ENCODE measurements around the gene PRR16. TPM values are rescaled to one million over a fixed set of nuclear protein-coding genes. Genes with fewer than 3 reads are reported as not detected.

PRR16 gene
- total and polyA plus RNA-seq, 5 experiments from 2014 or later, result not detected

- POLR2A ChIA-PET, result no interaction called here
- no peak overlapping the region for H3K4me3 Mint-ChIP-seq
Observed at GRCh38 chr5:120614531-120615180, 150.6 kb downstream of the PRR16 start.

GRCh38 chr5:120615967-120616645 lies 152.0 kb downstream of the PRR16 start:
- DNase-seq (no peak), ATAC-seq (no peak)
- POLR2A ChIA-PET, result no interaction called here
- no peak overlapping the region for H3K4me3 Mint-ChIP-seq
- H3K27ac Mint-ChIP-seq, result no peak overlapping the region
- no peaks in the 10 kb centered on the region for H3K27me3 Mint-ChIP-seq
- H3K36me3 Mint-ChIP-seq, result no peaks in the 10 kb centered on the region
- peaks cover 0 to 5% (median 0%) of the 10 kb centered on the region in 9 donors for H3K9me3 Mint-ChIP-seq
- H3K4me1 Mint-ChIP-seq, result no peaks in the 10 kb centered on the region

More at GRCh38 chr5:120614531-120615180, 150.6 kb downstream of the PRR16 start:
- Mint-ChIP-seq H3K4me1 (no peaks in the 10 kb centered on the region), H3K27ac (no peak overlapping the region), H3K27me3 (peaks cover 0 to 2% (median 0%) of the 10 kb centered on the region in 5 donors), H3K36me3 (no peaks in the 10 kb centered on the region), H3K9me3 (peaks cover 0 to 11% (median 0%) of the 10 kb centered on the region in 9 donors)
- DNase-seq, result no peak
- no peak for ATAC-seq

GRCh38 chr5:120621339-120621738 lies 157.2 kb downstream of the PRR16 start:
- Mint-ChIP-seq H3K4me1 (no peaks in the 10 kb centered on the region), H3K4me3 (no peak overlapping the region), H3K27me3 (no peaks in the 10 kb centered on the region), H3K36me3 (no peaks in the 10 kb centered on the region), H3K9me3 (peaks cover 0 to 10% (median 6%) of the 10 kb centered on the region in 9 donors), H3K27ac (no peak overlapping the region)
- ATAC-seq (no peak), DNase-seq (no peak)
- POLR2A ChIA-PET, result no interaction called here

- peaks cover 0 to 10% (median 8%) of the 10 kb centered on the region in 9 donors for H3K9me3 Mint-ChIP-seq
- no peak overlapping the region for H3K27ac Mint-ChIP-seq
- H3K36me3 Mint-ChIP-seq, result no peaks in the 10 kb centered on the region
- H3K4me1 Mint-ChIP-seq, result no peaks in the 10 kb centered on the region
- no peak overlapping the region for H3K4me3 Mint-ChIP-seq
- no peaks in the 10 kb centered on the region for H3K27me3 Mint-ChIP-seq
- no peak for DNase-seq
- ATAC-seq, result no peak
- POLR2A ChIA-PET, result no interaction called here
Observed at GRCh38 chr5:120624021-120624563, 160.0 kb downstream of the PRR16 start.

- Mint-ChIP-seq H3K4me1 (no peaks in the 10 kb centered on the region), H3K9me3 (peaks cover 0 to 20% (median 8%) of the 10 kb centered on the region in 9 donors), H3K36me3 (no peaks in the 10 kb centered on the region), H3K27ac (no peak overlapping the region), H3K4me3 (no peak overlapping the region), H3K27me3 (no peaks in the 10 kb centered on the region)
- POLR2A ChIA-PET, result no interaction called here
- DNase-seq, result no peak
- ATAC-seq, result no peak
Observed at GRCh38 chr5:120628156-120628555, 164.1 kb downstream of the PRR16 start.

GRCh38 chr5:120630550-120630949 lies 166.4 kb downstream of the PRR16 start:
- POLR2A ChIA-PET, result no interaction called here
- Mint-ChIP-seq H3K27ac (no peak overlapping the region), H3K9me3 (peaks cover 0 to 21% (median 5%) of the 10 kb centered on the region in 9 donors), H3K27me3 (no peaks in the 10 kb centered on the region), H3K36me3 (no peaks in the 10 kb centered on the region), H3K4me1 (no peaks in the 10 kb centered on the region), H3K4me3 (no peak overlapping the region)
- no peak for ATAC-seq
- DNase-seq, result no peak

- Mint-ChIP-seq H3K27ac (no peak overlapping the region), H3K36me3 (no peaks in the 10 kb centered on the region), H3K4me3 (no peak overlapping the region), H3K4me1 (no peaks in the 10 kb centered on the region), H3K27me3 (no peaks in the 10 kb centered on the region), H3K9me3 (peaks cover 0 to 32% (median 4%) of the 10 kb centered on the region in 9 donors)
- POLR2A ChIA-PET, result no interaction called here
- DNase-seq (no peak), ATAC-seq (no peak)
Observed at GRCh38 chr5:120631611-120632010, 167.5 kb downstream of the PRR16 start.

- H3K4me1 Mint-ChIP-seq, result no peaks in the 10 kb centered on the region
- no peaks in the 10 kb centered on the region for H3K36me3 Mint-ChIP-seq
- no peaks in the 10 kb centered on the region for H3K27me3 Mint-ChIP-seq
- ATAC-seq (no peak), DNase-seq (no peak)
- peaks cover 0 to 34% (median 4%) of the 10 kb centered on the region in 9 donors for H3K9me3 Mint-ChIP-seq
- POLR2A ChIA-PET, result no interaction called here
- H3K27ac Mint-ChIP-seq, result no peak overlapping the region
- H3K4me3 Mint-ChIP-seq, result no peak overlapping the region
Observed at GRCh38 chr5:120632430-120632829, 168.3 kb downstream of the PRR16 start.

- ATAC-seq (no peak), DNase-seq (no peak)
- POLR2A ChIA-PET, result no interaction called here
- H3K4me3 Mint-ChIP-seq, result no peak overlapping the region
- no peaks in the 10 kb centered on the region for H3K27me3 Mint-ChIP-seq
- no peak overlapping the region for H3K27ac Mint-ChIP-seq
- H3K9me3 Mint-ChIP-seq, result peaks cover 0 to 34% (median 0%) of the 10 kb centered on the region in 9 donors
- no peaks in the 10 kb centered on the region for H3K4me1 Mint-ChIP-seq
- no peaks in the 10 kb centered on the region for H3K36me3 Mint-ChIP-seq
Observed at GRCh38 chr5:120638449-120638848, 174.3 kb downstream of the PRR16 start.

- Mint-ChIP-seq H3K27ac (no peak overlapping the region), H3K36me3 (no peaks in the 10 kb centered on the region), H3K27me3 (no peaks in the 10 kb centered on the region), H3K4me1 (no peaks in the 10 kb centered on the region), H3K9me3 (peaks cover 0 to 21% (median 0%) of the 10 kb centered on the region in 9 donors), H3K4me3 (no peak overlapping the region)
- POLR2A ChIA-PET, result no interaction called here
- DNase-seq (no peak), ATAC-seq (no peak)
Observed at GRCh38 chr5:120640778-120641177, 176.7 kb downstream of the PRR16 start.

- H3K27me3 Mint-ChIP-seq, result no peaks in the 10 kb centered on the region
- H3K27ac Mint-ChIP-seq, result no peak overlapping the region
- H3K36me3 Mint-ChIP-seq, result no peaks in the 10 kb centered on the region
- H3K4me3 Mint-ChIP-seq, result no peak overlapping the region
- H3K4me1 Mint-ChIP-seq, result no peaks in the 10 kb centered on the region
- H3K9me3 Mint-ChIP-seq, result peaks cover 0 to 10% (median 2%) of the 10 kb centered on the region in 9 donors
- DNase-seq (no peak), ATAC-seq (no peak)
- POLR2A ChIA-PET, result no interaction called here
Observed at GRCh38 chr5:120644516-120644915, 180.4 kb downstream of the PRR16 start.

GRCh38 chr5:120655828-120656435 lies 191.8 kb downstream of the PRR16 start:
- H3K4me3 Mint-ChIP-seq, result no peak overlapping the region
- DNase-seq (no peak), ATAC-seq (no peak)
- H3K4me1 Mint-ChIP-seq, result no peaks in the 10 kb centered on the region
- H3K9me3 Mint-ChIP-seq, result peaks cover 0 to 8% (median 0%) of the 10 kb centered on the region in 9 donors
- POLR2A ChIA-PET, result no interaction called here
- H3K27ac Mint-ChIP-seq, result no peak overlapping the region
- H3K27me3 Mint-ChIP-seq, result no peaks in the 10 kb centered on the region
- no peaks in the 10 kb centered on the region for H3K36me3 Mint-ChIP-seq

- Mint-ChIP-seq H3K9me3 (peaks cover 0 to 6% (median 1%) of the 10 kb centered on the region in 9 donors), H3K4me3 (no peak overlapping the region), H3K27ac (no peak overlapping the region), H3K4me1 (no peaks in the 10 kb centered on the region), H3K27me3 (no peaks in the 10 kb centered on the region), H3K36me3 (no peaks in the 10 kb centered on the region)
- no peak for DNase-seq
- ATAC-seq, result no peak
- POLR2A ChIA-PET, result no interaction called here
Observed at GRCh38 chr5:120657104-120657503, 193.0 kb downstream of the PRR16 start.

Data from naive thymus-derived CD8-positive, alpha-beta T cell (primary cell).